K562 (cell line): ENCODE measurements around the gene ATP1A2. TPM values are rescaled to one million over a fixed set of nuclear protein-coding genes. Genes with fewer than 3 reads are reported as not detected.

Source experiments
- ATAC-seq: fragments of 200-7000 bp; cut with Tn5 transposase; 3 replicates; pipeline ENCODE4 v1.9.1; 2020; ENCODE audit warnings: moderate library complexity
- BruUV-seq: library from RNA; stranded (reverse); fragments of 400-500 nt; replicated peaks from 2 replicates; lab custom pipeline; 2021; lab: Mats Ljungman, UMichigan
- CTCF ChIA-PET: fragments of 300-600 bp; formaldehyde crosslinking; extraction: SDS; loops from one replicate; lab custom pipeline; 2021; ENCODE audit warnings: low intra/inter-chr PET ratio; lab: Yijun Ruan, JAX
- POLR2A ChIA-PET: fragments of 300-600, 350-650 bp; sonication (Branson Sonifier 250); formaldehyde crosslinking; extraction: SDS; loops from one replicate; lab custom pipeline; 2021; ENCODE audit warnings: antibody characterized with exemption, inconsistent platforms; lab: Yijun Ruan, JAX
- DNase-seq, 4 experiments: peaks; one replicate each; pipeline versions ENCODE4 v3.0.0 to v3.0.0-alpha.2; 2011 to 2018; ENCODE audit warnings: low spot score in 3 of 4, mixed read lengths in 3 of 4; ENCODE audit errors: extremely low read depth in 1 of 4
- FAIRE-seq: peaks from 2 replicates; lab custom pipeline; 2011; peaks lifted over from hg19 to GRCh38; lab: Jason Lieb, UNC
- H2AFZ ChIP-seq: 2 replicates; pipeline ENCODE4 v1.6.0; 2011; ENCODE audit warnings: low read depth, low read length, control low read depth, inconsistent platforms
- H3K27ac ChIP-seq: fragments of 200-600 bp; 3 replicates; pipeline ENCODE4 v1.8.0; 2011; ENCODE audit warnings: low read depth, mild to moderate bottlenecking, control low read depth, inconsistent platforms, low read length, moderate library complexity, mixed read lengths; ENCODE audit errors: extremely low read depth
- H3K27me3 ChIP-seq, 2 experiments: fragments of 300-600 bp in 1 of 2; 2 replicates in 1 of 2; 3 replicates in 1 of 2; pipeline versions ENCODE4 v1.6.0 to v1.8.0; 2011; ENCODE audit warnings: inconsistent platforms in 2 of 2, low read length in 2 of 2, mild to moderate bottlenecking in 1 of 2, mixed read lengths in 1 of 2, moderate library complexity in 1 of 2; ENCODE audit not compliant: control insufficient read depth in 2 of 2, insufficient read depth in 2 of 2
- H3K36me3 ChIP-seq: fragments of 300-600 bp; 3 replicates; pipeline ENCODE4 v1.8.0; 2011; ENCODE audit warnings: mild to moderate bottlenecking, low read length, inconsistent platforms; ENCODE audit not compliant: control insufficient read depth, insufficient read depth
- H3K4me1 ChIP-seq, 2 experiments: fragments of 200-600 bp in 1 of 2; replicated peaks in 1 of 2; 2 replicates in 1 of 2; 3 replicates in 1 of 2; pipeline versions ENCODE4 v1.5.1 to v1.8.0; 2011; ENCODE audit warnings: inconsistent platforms in 2 of 2, low read length in 2 of 2, mild to moderate bottlenecking in 1 of 2, mixed read lengths in 1 of 2, moderate library complexity in 1 of 2; ENCODE audit not compliant: control insufficient read depth in 2 of 2, insufficient read depth in 2 of 2
- H3K4me2 ChIP-seq: 2 replicates; pipeline ENCODE4 v1.6.1; 2011; ENCODE audit warnings: low read length, control low read depth, inconsistent platforms, mixed read lengths; ENCODE audit not compliant: insufficient read depth
- H3K4me3 ChIP-seq: fragments of 200-600 bp; sonication (generic), shearing (Covaris generic); 2 replicates; pipeline ENCODE4 v1.5.1; 2016; ENCODE audit warnings: control low read depth, inconsistent platforms
- H3K79me2 ChIP-seq: fragments of 200-600 bp; 3 replicates; pipeline ENCODE4 v1.8.0; 2011; ENCODE audit warnings: low read length, inconsistent platforms; ENCODE audit not compliant: control insufficient read depth, insufficient read depth
- H3K9ac ChIP-seq, 2 experiments: 2 replicates each; pipeline versions ENCODE4 v1.6.0 to v1.6.1; 2011; ENCODE audit warnings: low read depth in 2 of 2, low read length in 2 of 2, control low read depth in 1 of 2, inconsistent platforms in 1 of 2, mild to moderate bottlenecking in 1 of 2, mixed read lengths in 1 of 2; ENCODE audit not compliant: insufficient read depth in 1 of 2
- H3K9me1 ChIP-seq: one replicate; pipeline ENCODE4 v1.6.0; 2011; ENCODE audit warnings: inconsistent platforms, mild to moderate bottlenecking, low read length, moderate library complexity; ENCODE audit not compliant: control insufficient read depth, insufficient read depth
- H3K9me3 ChIP-seq: replicated peaks from 2 replicates; pipeline ENCODE4 v1.5.1; 2011; ENCODE audit warnings: low read depth, low read length, inconsistent platforms; ENCODE audit not compliant: control insufficient read depth, insufficient read depth
- H4K20me1 ChIP-seq: replicated peaks from 2 replicates; pipeline ENCODE4 v1.6.1; 2011; ENCODE audit warnings: low read length, inconsistent platforms, mixed read lengths; ENCODE audit not compliant: control insufficient read depth, insufficient read depth
- ARID4B ChIP-seq: sonication (generic); formaldehyde crosslinking; IDR thresholded peaks from 2 replicates; pipeline ENCODE4 v1.8.0; 2022; ENCODE audit warnings: mild to moderate bottlenecking, missing genetic modification reagents
- CTBP1 ChIP-seq: fragments of 450-650 bp; IDR thresholded peaks from 2 replicates; pipeline ENCODE4 v1.6.1; 2016; ENCODE audit warnings: borderline replicate concordance
- HDAC8 ChIP-seq: fragments of 450-650 bp; IDR thresholded peaks from 2 replicates; pipeline ENCODE4 v1.6.1; 2016; ENCODE audit warnings: mild to moderate bottlenecking, missing genetic modification characterization, moderate library complexity, missing compliant biosample characterization
- KLF13 ChIP-seq: fragments of 450-650 bp; IDR thresholded peaks from 2 replicates; pipeline ENCODE4 v1.6.1; 2016; ENCODE audit warnings: missing genetic modification characterization, low read depth, mild to moderate bottlenecking, missing compliant biosample characterization, moderate library complexity, borderline replicate concordance
- KLF16 ChIP-seq: IDR thresholded peaks from 2 replicates; pipeline ENCODE4 v1.6.1; 2016; ENCODE audit warnings: antibody characterized with exemption
- MTF1 ChIP-seq: fragments of 250-450 bp; sonication (Bioruptor Pico); IDR thresholded peaks from 2 replicates; pipeline ENCODE4 v1.9.0; 2021; ENCODE audit warnings: moderate library complexity, mild to moderate bottlenecking, inconsistent platforms, borderline replicate concordance
- PYGO2 ChIP-seq: fragments of 450-650 bp; IDR thresholded peaks from 2 replicates; pipeline ENCODE4 v1.6.1; 2016; ENCODE audit warnings: mild to moderate bottlenecking, missing genetic modification characterization, moderate library complexity, missing compliant biosample characterization
- SETDB1 ChIP-seq: IDR thresholded peaks from one replicate; pipeline ENCODE4 v1.6.1; 2012; ENCODE audit warnings: low read length, control low read depth, inconsistent platforms
- SMAD4 ChIP-seq: fragments of 250-450 bp; sonication (Bioruptor Pico); conservative IDR thresholded peaks from 2 replicates; pipeline ENCODE4 v1.8.0; 2021; ENCODE audit warnings: inconsistent platforms, mild to moderate bottlenecking, moderate library complexity
- SRF ChIP-seq, 2 experiments: fragments of 250-450, 450-650 bp in 1 of 2; sonication (Bioruptor Pico) in 1 of 2; sonication (generic) in 1 of 2; formaldehyde crosslinking; IDR thresholded peaks; 2 replicates each; pipeline versions ENCODE4 v1.5.0 to v1.5.1; 2020 to 2022; ENCODE audit warnings: mild to moderate bottlenecking in 1 of 2, missing genetic modification reagents in 1 of 2
- WHSC1 ChIP-seq: IDR thresholded peaks from one replicate; pipeline ENCODE4 v1.6.1; 2012; ENCODE audit warnings: low read length, control low read depth, inconsistent platforms
- ZNF77 ChIP-seq: fragments of 250-450 bp; sonication (Bioruptor Pico); IDR thresholded peaks from 2 replicates; pipeline ENCODE4 v1.5.0; 2020
- WGBS: fragments of 100-300 bp; shearing (Covaris generic); methylation state at CpG from one replicate; pipeline ENCODE4 v1.1.6; 2016; ENCODE audit warnings: low coverage, mixed read lengths; ENCODE audit not compliant: insufficient coverage; ENCODE audit errors: missing lambda C conversion rate; 5-methylcytosine and 5-hydroxymethylcytosine counted together
- in situ Hi-C: fragments of 300-500 bp; cut with MboI; formaldehyde crosslinking; loops from 4 replicates; pipeline ENCODE4 v1.15.0; 2018; ENCODE audit warnings: inconsistent platforms, mixed read lengths
- intact Hi-C: fragments of 100-400 bp; cut with micrococcal nuclease; formaldehyde crosslinking; loops from 2 replicates; pipeline ENCODE4 v1.14.2; 2022
- polyA plus RNA-seq, 8 experiments: library from polyadenylated mRNA; depleted of rRNA in 4 of 8; stranded (reverse) in 5 of 8; unstranded in 3 of 8; fragments of >200 nt; fragmentation: Nextera tagmentation in 2 of 8; fragmentation: Illumina TruSeq in 1 of 8; extraction: Ambion mirVana in 2 of 8; extraction: Trizol in 1 of 8; gene quantifications; 2 replicates each; pipeline versions ENCODE4 v1.2.1 to v1.2.3, GENCODE V29; 2011 to 2014; ENCODE audit warnings: inconsistent platforms in 1 of 8, missing spikeins in 1 of 8
- total RNA-seq, 7 experiments: library from RNA; depleted of rRNA in 6 of 7; stranded (reverse); fragments of >200 nt in 6 of 7; fragmentation: Illumina TruSeq in 2 of 7; extraction: Trizol in 2 of 7; gene quantifications; 2 replicates each; pipeline versions ENCODE4 v1.2.1 to v1.2.3, GENCODE V29; 2011 to 2021; ENCODE audit warnings: low replicate concordance in 1 of 7

The ATP1A2 gene
- total and polyA plus RNA-seq, 9 of the 15 experiments (the other 6 are each of a cell fraction or from before 2014, with no cell fraction given) = 0.04 to 0.11 (median 0.09) TPM; not detected in 6

- in situ Hi-C loops (no loop called here), intact Hi-C loops (no loop called here)
- TF ChIP-seq WHSC1 (no peak), ARID4B (no peak), HDAC8 (tag) (no peak), SMAD4 (no peak), SRF (CRISPR knock-in tag; IDR thresholded peaks at IDR 0.05) (no peak), MTF1 (CRISPR knock-in tag) (no peak), PYGO2 (tag) (no peak), CTBP1 (no peak), SETDB1 (no peak), ZNF77 (CRISPR knock-in tag) (no peak), KLF13 (tag) (no peak), KLF16 (no peak)
Observed at GRCh38 chr1:160188341-160188740, 72.8 kb downstream of the ATP1A2 start.

More at GRCh38 chr1:160188341-160188740, 72.8 kb downstream of the ATP1A2 start:
- BruUV-seq = no TSS peak
- no peaks in the 10 kb centered on the region for H3K36me3 ChIP-seq
- H3K4me1 ChIP-seq = peaks cover 2 to 4% of the 10 kb centered on the region in 2 experiments
- ChIA-PET CTCF (no interaction called here), POLR2A (interaction anchor here (0.5 kb wide), 1 partner anchor 172 kb away, joined by 5 read pairs; no protein-coding TSS in a partner anchor)
- peaks cover 22 to 48% of the 10 kb centered on the region in 2 experiments; a peak in 4 of 5 replicates for H3K27me3 ChIP-seq
- H3K27ac ChIP-seq = no peak overlapping the region
- H3K4me3 ChIP-seq = no peak overlapping the region
- H3K9me3 ChIP-seq = no peaks in the 10 kb centered on the region
- H3K9ac ChIP-seq = no peak overlapping the region
- no peak overlapping the region for H2AFZ ChIP-seq
- H3K79me2 ChIP-seq = no peaks in the 10 kb centered on the region
- ATAC-seq (no peak), DNase-seq (no peak), FAIRE-seq (no peak)
- no peaks in the 10 kb centered on the region for H4K20me1 ChIP-seq
- 11% methylated on average over 2 of the region's 7 CpGs for WGBS
- H3K9me1 ChIP-seq = no peaks in the 10 kb centered on the region
- no peak overlapping the region for H3K4me2 ChIP-seq
